ENCODE measurements around the gene COA8.

DNA sequence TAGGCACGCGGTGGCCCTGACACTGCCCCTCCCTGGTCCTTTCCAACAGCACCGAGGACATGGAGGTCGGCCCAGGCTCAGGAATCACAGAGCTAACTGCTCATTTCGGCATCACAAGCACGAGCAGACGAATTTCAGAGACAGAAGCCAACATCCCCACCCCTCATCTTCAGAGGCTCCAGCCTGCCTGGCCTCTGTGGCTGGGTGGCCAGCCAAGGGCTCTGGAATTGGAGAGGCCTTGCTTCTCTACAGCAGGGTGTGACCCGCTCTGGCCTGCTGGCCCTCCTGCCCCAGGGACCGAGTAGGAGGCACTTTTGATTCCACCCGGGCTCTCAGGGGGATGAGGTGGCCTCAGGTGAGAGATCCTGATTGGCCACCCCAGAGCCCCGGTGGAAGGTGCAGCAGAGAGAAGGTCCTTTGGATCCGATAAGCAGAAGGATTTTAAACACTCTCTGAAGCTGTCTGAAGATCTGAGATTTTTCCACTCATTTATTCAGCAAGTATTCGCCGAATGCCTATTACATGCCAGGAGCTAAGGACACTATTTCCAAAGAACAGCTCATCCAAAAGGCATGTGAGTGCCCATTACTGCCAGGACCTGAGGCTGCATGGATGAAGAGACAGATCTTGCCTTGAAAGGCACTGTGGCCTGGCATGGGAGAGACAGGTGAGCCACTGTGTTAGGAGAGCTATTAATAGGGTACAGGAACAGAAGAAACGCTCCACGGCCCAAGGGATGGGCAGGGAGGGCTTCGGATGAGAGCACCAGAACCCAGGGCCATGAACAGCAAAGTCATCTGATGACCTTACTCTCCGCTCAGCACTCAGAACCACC, 10.5 kb upstream of the COA8 start:
- TF ChIP-seq EZH2 (IDR thresholded peaks at IDR 0.05; ENCODE audit: borderline replicate concordance, insufficient read depth, low read length, poor library complexity, severe bottlenecking) (no peak), EP300 (conservative IDR thresholded peaks at IDR 0.05; ENCODE audit: poor library complexity, severe bottlenecking) (no peak), CTCF (IDR thresholded peaks at IDR 0.05; ENCODE audit: poor library complexity, severe bottlenecking) (no peak)
